HG03439 (cell line): ENCODE data around the gene TBC1D10B.

Experiments
- ATAC-seq: cut with Tn5 transposase; IDR thresholded peaks from one replicate; pipeline ENCODE4 v1.9.1; 2021; ENCODE audit warnings: mild to moderate bottlenecking, moderate library complexity; ENCODE audit not compliant: unreplicated experiment

TBC1D10B gene, protein sequence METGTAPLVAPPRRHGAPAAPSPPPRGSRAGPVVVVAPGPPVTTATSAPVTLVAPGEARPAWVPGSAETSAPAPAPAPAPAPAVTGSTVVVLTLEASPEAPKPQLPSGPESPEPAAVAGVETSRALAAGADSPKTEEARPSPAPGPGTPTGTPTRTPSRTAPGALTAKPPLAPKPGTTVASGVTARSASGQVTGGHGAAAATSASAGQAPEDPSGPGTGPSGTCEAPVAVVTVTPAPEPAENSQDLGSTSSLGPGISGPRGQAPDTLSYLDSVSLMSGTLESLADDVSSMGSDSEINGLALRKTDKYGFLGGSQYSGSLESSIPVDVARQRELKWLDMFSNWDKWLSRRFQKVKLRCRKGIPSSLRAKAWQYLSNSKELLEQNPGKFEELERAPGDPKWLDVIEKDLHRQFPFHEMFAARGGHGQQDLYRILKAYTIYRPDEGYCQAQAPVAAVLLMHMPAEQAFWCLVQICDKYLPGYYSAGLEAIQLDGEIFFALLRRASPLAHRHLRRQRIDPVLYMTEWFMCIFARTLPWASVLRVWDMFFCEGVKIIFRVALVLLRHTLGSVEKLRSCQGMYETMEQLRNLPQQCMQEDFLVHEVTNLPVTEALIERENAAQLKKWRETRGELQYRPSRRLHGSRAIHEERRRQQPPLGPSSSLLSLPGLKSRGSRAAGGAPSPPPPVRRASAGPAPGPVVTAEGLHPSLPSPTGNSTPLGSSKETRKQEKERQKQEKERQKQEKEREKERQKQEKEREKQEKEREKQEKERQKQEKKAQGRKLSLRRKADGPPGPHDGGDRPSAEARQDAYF

DNA sequence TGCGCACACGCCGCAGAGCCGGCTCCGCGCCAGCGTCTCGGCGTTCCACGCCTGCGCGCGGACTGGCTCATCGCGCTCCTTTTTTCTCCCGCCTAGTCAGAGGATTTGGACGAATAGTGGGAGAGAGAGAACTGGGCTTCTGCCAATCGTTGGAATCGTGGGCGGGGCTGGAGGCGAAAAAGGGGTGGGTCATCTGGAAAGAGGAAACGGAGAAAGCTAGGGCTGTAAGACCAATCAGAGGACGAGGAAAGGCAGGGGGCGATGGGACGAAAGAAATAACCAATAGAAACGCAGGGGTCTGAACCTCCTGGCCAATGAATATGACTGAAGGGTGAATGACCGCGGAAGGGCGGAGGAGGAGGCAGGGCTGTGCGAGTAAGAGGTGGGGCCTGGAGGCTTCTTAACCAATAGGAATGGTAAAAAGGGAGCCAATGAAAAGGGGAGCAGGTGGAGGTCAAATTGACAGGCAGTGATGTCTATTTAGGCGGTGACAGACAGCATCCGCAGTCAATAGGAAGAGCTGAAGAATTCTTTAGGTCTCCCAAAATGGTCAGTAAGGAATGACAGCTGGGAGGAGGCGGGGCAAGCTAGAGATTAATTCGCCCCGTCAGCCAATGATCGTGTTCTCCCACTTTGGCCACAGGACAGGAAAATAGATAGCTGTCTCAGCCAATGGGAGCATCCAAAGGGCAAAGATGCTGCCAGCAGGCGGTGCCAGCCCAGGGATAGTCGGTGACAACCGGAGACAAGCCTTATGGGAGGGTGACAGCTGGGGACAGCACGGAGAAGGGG is at the start of gene TBC1D10B:
TSS of gene TBC1D10B (minus strand) at position 39 of the 792 bp plus-strand sequence. CDS start 311 bp downstream, outside the sequence.
- peak; percentile 75 for ATAC-seq

DNA sequence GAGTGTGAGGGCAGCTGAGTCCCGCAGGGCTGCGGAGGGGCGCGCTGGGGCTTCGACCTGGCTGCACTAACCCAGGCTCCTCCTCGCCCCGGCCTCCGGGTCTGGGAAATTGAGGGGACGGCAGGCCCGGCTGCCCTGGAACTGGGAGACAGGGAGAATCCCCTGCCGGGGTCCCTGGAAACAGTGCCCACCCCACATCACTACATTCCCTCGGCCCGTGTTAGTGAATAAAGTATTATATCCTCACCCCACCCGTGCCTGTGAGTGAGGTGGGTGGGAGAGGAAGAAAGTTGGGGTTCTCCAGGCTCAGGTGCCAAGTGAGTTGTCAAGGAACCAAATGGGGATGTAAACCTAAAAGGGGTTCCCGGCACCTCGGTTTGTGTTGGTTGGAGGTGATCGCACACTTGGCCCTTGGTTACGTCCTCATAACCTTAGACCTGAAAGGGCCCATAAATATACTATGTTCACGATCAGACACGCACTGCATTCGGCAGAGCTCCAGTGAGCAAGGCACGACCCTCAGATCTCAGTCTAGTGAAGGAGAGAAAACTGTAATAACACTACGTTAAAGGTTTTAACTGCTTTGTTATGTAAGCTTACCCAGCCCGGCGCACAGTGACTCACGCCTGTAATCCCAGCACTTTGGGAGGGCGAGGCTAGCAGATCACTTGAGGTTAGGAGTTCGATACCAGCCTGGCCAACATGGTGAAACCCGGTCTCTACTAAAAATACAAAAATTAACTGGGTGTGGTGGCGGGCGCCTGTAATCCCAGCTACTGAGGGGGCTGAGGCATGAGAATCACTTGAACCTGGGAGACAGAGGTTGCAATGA is 48.3 kb upstream of the TBC1D10B start:
- no peak for ATAC-seq

DNA sequence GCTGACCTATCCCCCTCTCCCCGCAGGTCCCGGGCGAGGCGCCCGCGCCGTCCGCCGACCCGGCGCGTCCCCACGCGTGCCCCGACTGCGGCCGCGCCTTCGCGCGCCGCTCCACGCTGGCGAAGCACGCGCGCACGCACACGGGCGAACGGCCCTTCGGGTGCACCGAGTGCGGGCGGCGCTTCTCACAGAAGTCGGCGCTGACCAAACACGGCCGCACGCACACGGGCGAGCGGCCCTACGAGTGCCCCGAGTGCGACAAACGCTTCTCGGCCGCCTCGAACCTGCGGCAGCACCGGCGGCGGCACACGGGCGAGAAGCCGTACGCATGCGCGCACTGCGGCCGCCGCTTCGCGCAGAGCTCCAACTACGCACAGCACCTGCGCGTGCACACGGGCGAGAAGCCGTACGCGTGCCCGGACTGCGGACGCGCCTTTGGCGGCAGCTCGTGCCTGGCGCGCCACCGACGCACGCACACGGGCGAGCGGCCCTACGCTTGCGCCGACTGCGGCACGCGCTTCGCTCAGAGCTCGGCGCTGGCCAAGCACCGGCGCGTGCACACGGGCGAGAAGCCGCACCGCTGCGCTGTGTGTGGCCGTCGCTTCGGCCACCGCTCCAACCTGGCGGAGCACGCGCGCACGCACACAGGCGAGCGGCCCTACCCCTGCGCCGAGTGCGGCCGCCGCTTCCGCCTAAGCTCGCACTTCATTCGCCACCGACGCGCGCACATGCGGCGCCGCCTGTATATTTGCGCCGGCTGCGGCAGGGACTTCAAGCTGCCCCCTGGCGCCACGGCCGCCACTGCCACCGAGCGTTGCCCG is 47.4 kb upstream of the TBC1D10B start:
- peak; percentile 83 for ATAC-seq

DNA sequence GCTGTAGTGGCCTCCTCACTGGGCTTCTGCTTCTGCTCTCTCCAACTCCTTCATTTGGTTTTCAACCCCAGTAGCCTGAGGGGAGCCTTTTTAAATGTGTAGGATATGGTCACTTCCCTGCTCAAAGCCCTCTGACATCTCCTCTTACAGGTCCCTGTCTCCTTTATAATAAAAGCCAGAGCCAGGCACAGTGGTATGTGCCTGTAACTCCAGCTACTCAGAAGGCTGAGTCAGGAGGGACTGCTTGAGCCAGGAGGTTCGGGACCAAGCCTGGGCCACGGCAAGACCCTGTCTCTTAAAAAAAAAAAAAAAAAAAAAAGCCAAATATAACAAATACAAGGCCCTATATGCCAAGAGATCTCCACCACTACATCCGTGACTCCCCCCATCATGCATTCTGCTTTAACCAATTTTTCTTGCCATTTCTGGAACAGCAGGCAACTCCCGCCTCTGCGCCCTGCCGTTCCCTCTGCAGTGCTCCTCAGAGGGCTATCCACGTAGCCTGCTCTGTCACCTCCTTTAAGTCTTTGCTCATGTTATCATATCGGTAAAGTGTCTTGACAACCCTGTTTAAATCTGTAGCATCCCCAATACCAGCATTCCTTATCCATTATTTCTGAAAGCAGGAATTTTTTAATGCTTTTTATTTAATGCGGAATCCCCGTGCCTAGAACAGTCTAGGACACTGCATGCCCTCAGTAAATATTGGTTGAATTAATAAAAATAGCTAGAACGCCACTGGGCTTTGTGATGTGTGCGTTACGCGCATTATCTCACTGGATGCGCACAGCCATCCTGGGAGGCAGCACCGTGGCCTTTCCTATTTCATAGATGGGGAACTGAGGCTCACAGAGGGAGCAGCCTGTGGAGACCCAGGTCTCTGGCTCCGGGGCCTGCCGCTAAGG is 46.6 kb upstream of the TBC1D10B start:
- ATAC-seq, result no peak

DNA sequence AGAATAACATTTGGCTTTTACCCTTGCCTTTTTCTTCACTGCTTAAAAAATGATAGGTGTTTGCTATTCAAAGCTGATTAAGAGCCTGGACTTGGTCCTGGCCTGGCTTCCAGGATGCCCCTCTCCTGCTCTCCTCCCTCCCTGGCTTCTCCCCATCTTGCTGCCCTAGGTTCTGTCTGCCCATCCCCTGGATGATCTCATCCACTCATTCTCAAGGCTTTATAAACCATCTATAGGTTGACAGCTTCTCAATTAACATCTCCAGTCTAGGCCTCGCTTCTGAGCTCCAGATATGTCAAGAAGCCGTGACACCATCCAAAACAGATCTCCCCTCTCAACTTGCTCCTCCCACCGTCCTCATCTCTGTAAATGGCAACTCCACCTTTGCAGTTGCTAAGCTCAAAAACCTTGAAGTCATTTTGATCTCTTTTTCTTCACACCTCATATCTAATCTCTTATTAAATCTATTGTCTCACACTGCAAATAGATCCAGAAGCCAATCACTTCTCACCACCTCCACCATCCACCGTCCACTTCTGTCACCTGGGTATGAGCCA is 45.8 kb upstream of the TBC1D10B start:
- ATAC-seq, result no peak

DNA sequence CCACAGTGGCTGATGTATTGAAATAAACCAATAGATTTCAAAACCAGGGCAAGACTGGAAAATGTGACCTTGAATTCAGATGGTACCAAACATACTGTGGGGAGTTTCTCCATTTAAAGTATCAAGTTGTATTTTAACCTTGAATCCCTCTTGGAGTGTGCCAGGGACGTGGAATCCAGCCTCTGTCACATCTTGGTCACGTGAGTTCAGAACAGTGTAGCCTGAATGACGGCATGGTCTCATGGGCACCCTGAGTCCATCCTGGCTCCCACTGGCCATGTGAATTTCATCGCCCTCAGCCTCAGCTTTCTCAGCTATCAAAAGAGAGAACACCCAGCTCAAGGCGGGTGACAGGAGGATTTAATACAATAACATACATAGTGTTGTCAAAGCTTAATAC is 43.9 kb upstream of the TBC1D10B start:
- ATAC-seq, result no peak

DNA sequence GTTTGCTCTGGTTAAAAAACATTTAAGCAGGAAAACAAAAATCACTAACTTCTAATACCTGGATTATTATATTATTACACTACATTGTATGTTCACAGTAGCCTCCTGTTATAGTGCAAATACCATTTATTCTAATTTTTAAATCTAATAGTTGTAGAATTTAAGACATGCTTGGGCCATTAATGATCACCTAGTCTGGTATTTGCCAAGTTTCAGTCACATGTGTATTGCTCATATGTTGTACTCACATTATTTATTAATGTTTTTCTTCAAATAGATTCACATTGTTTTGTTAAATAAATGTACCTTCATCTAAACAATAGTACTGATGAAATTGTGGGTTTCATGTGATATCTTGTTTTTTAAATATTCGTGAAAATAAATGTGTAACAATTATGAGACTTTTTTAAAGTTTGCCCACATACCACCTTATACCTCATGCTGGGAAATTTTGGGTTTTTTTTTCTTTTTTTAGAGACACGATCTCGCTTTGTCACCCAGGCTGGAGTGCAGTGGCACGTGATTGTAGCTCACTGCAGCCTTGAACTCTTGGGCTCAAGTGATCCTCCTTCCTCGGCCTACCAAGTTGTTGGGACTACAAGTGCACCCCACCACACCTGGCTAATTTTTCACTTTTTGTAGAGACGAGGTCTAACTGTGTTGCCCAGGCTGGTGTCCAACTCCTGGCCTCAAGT is 43.0 kb upstream of the TBC1D10B start:
- no peak for ATAC-seq

DNA sequence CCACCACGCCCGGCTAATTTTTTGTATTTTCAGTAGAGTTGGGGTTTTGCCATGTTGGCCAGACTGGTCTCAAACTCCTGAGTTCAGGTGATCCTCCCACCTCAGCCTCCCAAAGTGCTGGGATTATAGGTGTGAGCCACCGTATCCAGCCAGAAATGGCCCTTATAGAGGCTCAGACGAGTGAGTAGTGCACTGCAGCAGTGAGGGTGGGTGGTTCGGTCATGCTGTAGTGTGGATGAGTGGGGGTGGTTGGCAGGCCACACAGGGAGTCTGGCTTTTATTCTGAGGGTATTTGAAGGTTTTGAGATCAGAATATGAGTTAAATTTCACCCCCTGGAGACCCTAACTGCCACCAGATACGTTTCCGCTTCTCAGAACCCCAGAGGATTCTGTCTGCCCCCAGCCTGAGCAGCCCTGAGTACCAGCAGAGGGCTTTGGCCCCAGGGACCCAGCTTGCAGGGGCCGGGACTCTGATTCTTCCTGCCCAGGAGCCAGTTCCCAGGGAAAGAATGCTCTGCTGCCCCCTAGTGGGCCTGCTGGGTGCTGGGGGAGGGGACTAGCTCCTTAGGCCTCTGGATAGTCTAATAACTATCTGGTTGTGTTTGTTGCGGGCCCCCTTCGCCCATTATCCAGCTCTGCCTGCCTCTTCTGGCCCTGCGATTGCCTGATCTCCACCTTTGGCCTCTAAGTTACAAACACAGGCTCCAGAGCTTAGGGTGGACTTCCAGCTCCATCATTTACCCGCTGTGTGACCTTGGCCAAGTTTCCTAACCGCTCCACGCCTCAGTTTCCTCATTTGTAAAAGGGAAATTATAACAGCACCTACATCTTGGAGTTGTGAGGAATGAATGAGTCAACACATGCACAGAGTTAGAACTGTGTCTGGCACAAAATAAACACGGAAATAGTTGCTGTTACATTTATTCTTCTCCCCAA is 39.1 kb upstream of the TBC1D10B start:
- peak; percentile 32 for ATAC-seq

DNA sequence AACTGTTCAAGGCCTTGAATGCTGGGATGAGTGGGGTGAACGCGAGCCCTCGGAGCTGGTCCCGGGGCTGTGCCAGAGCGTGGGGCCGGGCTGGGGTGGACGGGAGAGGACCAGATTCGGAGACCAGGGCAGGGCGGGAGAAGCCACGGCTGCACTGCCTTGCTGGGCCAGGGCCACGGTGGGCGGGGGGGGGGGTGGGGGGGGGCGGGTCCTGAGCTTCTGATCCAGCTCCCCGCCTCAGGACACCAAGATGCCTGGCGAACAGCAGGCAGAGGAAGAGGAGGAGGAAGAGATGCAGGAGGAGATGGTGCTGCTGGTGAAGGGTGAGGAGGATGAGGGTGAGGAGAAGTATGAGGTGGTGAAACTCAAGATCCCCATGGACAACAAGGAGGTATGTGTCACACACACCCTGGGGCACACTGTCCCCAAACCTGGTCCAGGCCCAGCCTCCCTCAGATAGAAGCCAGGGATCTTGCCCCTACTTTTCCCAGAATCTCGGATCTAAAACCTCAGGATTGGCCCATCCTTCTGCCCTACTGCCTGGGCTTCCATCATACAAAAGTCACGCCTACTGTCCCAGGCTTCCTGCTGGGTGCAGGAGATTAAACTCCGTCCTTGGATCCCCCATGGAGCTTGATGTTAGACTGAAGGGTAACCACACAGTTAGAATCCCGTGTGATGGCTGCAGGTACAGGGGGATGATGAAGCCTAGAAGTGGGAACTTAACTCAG is 37.7 kb upstream of the TBC1D10B start:
- ATAC-seq, result peak; percentile 22

DNA sequence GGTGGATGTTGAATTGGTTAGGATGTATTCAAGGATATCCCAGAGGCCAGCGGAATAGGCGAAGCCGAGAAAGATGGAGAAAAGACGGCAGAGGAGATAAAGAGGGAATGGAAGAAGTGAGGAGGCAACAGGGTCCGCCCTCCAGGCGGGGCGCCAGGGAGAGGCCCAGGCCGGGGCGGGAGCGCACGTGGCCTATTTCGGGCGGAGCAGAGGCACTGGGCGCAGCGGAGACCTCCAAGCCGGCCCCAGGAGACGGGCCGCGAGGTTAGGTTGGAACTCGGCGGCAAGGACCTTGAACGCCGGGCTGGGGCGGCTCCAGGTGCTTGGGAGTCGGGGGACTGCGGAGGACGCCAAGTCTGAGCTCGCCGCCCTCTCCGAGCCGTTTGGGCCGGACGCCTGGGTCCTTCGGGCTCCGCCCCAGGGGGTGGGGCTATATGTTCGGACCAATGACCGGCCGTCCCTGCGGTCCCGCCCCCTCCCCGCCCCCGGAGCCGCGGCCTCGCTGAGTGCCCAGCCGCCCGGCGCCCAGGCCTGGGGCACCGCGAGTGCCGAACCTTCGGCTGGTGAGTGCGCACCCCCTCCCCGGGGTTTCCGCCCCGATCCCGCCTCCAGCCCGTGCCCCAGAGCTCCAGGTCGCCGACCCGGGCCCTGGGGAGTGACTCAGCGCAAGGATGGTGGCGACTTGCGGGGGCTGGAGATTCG is 37.0 kb upstream of the TBC1D10B start, which contains the start of gene ZNF771:
TSS of gene ZNF771 (plus strand) at position 505 of the 702 bp plus-strand sequence. CDS start 448 bp downstream, outside the sequence.
- ATAC-seq, result peak; percentile 78

DNA sequence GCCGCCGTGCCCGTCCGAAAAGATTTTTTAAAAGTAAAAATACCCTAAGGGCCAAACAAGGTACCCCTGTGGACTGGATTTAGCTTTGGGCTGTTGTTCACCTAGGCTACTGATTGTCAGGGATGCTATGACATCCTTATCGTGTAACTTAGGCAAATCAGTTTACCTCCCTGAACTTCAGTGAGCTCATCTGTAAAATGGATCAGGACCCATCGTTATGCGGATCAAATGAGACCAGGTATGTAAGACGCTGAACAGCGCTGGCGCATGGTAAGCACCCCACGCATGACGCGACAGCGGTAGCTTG is 36.5 kb upstream of the TBC1D10B start:
- peak; percentile 9 for ATAC-seq

DNA sequence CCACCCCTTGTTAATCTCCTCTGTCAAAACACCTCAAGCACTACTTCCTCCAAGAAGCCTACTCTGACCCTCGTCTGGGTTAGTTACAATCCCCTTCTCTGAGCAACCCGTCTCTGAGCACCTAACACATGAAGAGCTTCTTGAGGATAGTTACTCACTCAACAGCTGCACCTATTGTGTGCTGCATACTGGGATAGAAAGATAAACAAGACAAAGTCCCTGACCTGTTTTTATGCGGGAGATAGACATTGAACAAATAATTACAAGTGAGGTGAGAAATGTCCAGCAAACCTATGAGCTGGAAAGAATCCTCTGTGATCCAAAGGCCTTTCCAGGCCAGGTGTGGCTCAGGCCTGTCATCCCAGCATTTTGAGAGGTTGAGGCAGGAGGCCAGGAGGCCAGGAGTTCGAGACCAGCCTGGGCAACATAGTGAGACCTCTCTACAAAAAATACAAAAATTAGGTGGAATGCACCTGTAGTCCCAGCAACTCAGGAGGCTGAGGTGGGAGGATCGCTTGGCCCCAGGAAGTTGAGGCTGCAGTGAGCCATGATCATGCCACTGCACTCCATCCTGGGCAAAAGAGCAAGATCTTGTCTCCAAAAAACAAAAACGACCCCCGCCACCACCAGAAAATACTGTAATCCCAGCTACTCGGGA is 31.6 kb upstream of the TBC1D10B start:
- no peak for ATAC-seq

DNA sequence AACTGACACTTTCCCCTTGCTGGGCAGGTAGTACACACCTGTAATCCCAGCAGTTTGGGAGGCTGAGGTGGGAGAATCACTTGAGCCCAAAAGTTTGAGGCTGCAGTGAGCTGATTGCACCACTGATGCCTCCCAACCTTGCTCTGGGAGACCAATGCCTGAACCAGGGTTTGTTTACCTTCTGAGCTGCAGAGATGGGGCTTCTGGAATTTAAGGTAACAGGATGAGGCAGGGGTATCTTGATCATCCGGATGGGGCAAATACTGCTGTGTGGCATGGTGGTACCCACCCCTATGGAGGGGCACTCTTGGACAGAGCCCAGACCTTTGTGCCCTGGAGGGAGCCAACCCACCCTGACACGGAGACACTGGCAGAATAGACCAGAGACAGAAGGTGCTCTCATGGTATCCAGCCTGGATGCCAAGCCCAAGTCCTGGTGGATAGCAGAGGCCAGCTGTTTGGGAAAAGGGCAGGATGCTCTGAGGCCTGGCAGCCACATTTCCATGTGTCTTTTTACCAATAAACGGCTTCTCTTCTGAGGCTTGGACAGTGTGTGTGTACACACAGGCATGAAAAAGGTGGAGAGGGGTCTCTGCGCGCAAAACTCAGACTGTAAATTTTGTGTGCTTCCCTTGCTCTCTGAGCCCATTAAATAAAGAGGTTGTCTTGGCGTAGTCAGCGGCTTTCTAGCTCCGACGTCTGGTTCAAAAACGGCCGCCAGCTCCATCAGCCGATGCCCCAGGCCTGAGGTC is 29.3 kb upstream of the TBC1D10B start:
- ATAC-seq, result no peak
